ENCODE results near the gene ZNF506.
"Not testable (repeated sequence)": the region's sequence is repeated elsewhere in the genome, so short reads cannot be mapped to it uniquely, and the experiment has no call there.

Gene ZNF506

GRCh38 chr19:19820774-19821320 is 703 bp downstream of the ZNF506 start:
- Mint-ChIP-seq H3K9me3 (peaks cover 62% of the 10 kb centered on the region), H3K4me3 (peak overlapping the region; percentile 99), H3K27me3 (ENCODE audit: low read depth) (no peaks in the 10 kb centered on the region), H3K4me1 (ENCODE audit: low read depth) (peaks cover 8% of the 10 kb centered on the region), H3K27ac (peak overlapping the region; percentile 98), H3K36me3 (ENCODE audit: low read depth) (peaks cover 47% of the 10 kb centered on the region)
- no peak for DNase-seq (ENCODE audit: low spot score)

DNA sequence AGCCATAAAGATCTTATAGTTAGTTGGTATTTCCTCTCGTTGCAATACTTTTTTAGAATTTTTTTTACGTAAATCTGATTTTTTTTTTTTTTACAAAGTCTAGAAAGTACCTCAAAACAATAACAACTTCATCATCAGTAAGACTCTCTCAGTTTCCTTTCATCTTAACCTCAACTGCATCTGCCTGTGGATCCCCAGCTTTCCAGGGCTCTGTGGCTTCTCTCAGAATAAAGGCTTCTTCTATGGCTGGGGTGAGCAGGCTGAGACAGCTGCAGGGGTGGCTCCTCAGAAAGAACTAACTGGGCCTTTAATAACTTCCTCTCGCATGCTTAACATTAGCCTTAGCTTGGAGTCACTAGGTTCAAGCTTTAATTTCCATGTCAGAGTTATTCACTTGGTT is 4.2 kb downstream of the ZNF506 start:
- H3K27me3 Mint-ChIP-seq (ENCODE audit: low read depth): no peaks in the 10 kb centered on the region
- DNase-seq (ENCODE audit: low spot score): peak; percentile 30
- H3K27ac Mint-ChIP-seq: peak overlapping the region; percentile 76
- H3K9me3 Mint-ChIP-seq: peaks cover 60% of the 10 kb centered on the region
- peak overlapping the region; percentile 0 for H3K4me3 Mint-ChIP-seq
- peaks cover 8% of the 10 kb centered on the region for H3K4me1 Mint-ChIP-seq (ENCODE audit: low read depth)
- peaks cover 73% of the 10 kb centered on the region for H3K36me3 Mint-ChIP-seq (ENCODE audit: low read depth)

DNA sequence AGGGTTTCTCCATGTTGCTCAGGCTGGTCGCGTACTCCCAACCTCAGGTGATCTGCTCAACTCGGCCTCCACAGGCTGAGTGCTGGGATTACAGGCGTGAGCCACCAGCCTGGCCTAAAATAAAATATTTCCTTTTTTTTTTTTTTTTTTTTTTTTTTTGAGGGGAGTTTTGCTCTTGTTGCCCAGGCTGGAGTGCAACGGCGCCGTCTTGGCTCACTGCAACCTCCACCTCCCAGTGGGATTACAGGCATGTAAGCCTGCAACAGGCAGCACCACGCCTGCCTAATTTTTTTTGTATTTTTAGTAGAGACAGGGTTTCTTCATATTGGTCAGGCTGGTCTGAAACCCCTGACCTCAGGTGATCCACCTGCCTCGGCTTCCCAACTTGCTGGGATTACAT is 4.9 kb downstream of the ZNF506 start:
- H3K36me3 Mint-ChIP-seq (ENCODE audit: low read depth): peaks cover 80% of the 10 kb centered on the region
- no peak overlapping the region for H3K4me3 Mint-ChIP-seq
- no peak overlapping the region for H3K27ac Mint-ChIP-seq
- no peak for DNase-seq (ENCODE audit: low spot score)
- H3K27me3 Mint-ChIP-seq (ENCODE audit: low read depth): no peaks in the 10 kb centered on the region
- H3K9me3 Mint-ChIP-seq: peaks cover 64% of the 10 kb centered on the region
- peaks cover 7% of the 10 kb centered on the region for H3K4me1 Mint-ChIP-seq (ENCODE audit: low read depth)

GRCh38 chr19:19811999-19812398 is 9.6 kb downstream of the ZNF506 start:
- H3K27me3 Mint-ChIP-seq (ENCODE audit: low read depth); H3K4me3 Mint-ChIP-seq; H3K4me1 Mint-ChIP-seq (ENCODE audit: low read depth); DNase-seq (ENCODE audit: low spot score); H3K27ac Mint-ChIP-seq: not testable (repeated sequence)
- H3K36me3 Mint-ChIP-seq (ENCODE audit: low read depth): peaks cover 71% of the 10 kb centered on the region
- H3K9me3 Mint-ChIP-seq: peaks cover 62% of the 10 kb centered on the region

- Mint-ChIP-seq H3K4me1 (ENCODE audit: low read depth) (peaks cover 2% of the 10 kb centered on the region), H3K9me3 (peaks cover 46% of the 10 kb centered on the region), H3K36me3 (ENCODE audit: low read depth) (peaks cover 76% of the 10 kb centered on the region), H3K27ac (no peak overlapping the region), H3K27me3 (ENCODE audit: low read depth) (no peaks in the 10 kb centered on the region), H3K4me3 (no peak overlapping the region)
- no peak for DNase-seq (ENCODE audit: low spot score)
These were observed 16.1 kb downstream of the ZNF506 start for GRCh38 chr19:19805480-19805879.

DNA sequence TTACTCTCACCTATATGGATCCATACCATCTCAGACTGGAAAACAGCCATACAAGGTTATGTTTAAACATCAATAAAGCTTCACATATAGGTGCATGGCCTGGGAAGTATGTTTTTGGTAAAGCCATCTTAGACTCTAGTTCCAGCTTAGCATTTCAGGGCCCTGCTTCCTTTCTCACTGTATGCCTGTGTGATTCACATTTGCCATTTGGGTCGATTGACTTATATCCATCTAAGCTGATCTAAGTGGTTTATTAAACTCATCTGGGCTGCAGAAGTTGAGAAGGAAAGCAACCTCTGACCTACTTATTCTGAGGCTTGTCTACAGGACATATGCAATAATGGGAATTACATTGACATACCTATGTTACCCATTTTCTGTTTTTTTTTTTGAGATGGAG is 33.5 kb downstream of the ZNF506 start:
- peaks cover 53% of the 10 kb centered on the region for H3K9me3 Mint-ChIP-seq
- peaks cover 77% of the 10 kb centered on the region for H3K36me3 Mint-ChIP-seq (ENCODE audit: low read depth)
- H3K27ac Mint-ChIP-seq: no peak overlapping the region
- DNase-seq (ENCODE audit: low spot score): no peak
- H3K4me1 Mint-ChIP-seq (ENCODE audit: low read depth): no peaks in the 10 kb centered on the region
- no peaks in the 10 kb centered on the region for H3K27me3 Mint-ChIP-seq (ENCODE audit: low read depth)
- no peak overlapping the region for H3K4me3 Mint-ChIP-seq

DNA sequence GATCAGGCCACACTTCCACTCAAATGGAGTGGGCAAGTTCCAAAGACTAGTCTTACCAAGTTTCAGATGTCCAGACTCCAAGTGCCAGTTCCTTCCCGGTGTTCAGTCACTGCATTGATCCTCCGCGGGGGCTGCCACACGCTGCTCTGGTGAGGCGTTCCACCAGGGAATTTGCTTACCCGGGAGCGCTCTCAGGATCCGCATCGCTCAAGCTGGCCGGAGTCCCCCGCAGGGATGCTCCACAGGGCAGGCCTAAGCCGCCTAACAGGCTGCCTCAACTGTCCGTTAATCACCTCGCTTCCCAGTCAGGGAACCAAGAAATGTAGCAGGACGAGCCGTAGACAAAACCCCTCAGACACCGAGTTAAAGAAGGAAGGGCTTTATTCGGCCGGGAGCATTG is 36.1 kb downstream of the ZNF506 start:
- H3K27me3 Mint-ChIP-seq (ENCODE audit: low read depth); H3K27ac Mint-ChIP-seq; DNase-seq (ENCODE audit: low spot score); H3K4me1 Mint-ChIP-seq (ENCODE audit: low read depth); H3K4me3 Mint-ChIP-seq: not testable (repeated sequence)
- Mint-ChIP-seq H3K9me3 (peaks cover 66% of the 10 kb centered on the region), H3K36me3 (ENCODE audit: low read depth) (peaks cover 81% of the 10 kb centered on the region)

- peaks cover 78% of the 10 kb centered on the region for H3K9me3 Mint-ChIP-seq
- H3K27me3 Mint-ChIP-seq (ENCODE audit: low read depth): no peaks in the 10 kb centered on the region
- peaks cover 8% of the 10 kb centered on the region for H3K4me1 Mint-ChIP-seq (ENCODE audit: low read depth)
- H3K27ac Mint-ChIP-seq: no peak overlapping the region
- DNase-seq (ENCODE audit: low spot score): no peak
- H3K4me3 Mint-ChIP-seq: no peak overlapping the region
- H3K36me3 Mint-ChIP-seq (ENCODE audit: low read depth): peaks cover 84% of the 10 kb centered on the region
These were observed 38.8 kb downstream of the ZNF506 start for GRCh38 chr19:19782783-19783182.

GRCh38 chr19:19781791-19782190 is 39.8 kb downstream of the ZNF506 start:
- H3K36me3 Mint-ChIP-seq (ENCODE audit: low read depth): peaks cover 81% of the 10 kb centered on the region
- DNase-seq (ENCODE audit: low spot score); H3K27me3 Mint-ChIP-seq (ENCODE audit: low read depth); H3K4me3 Mint-ChIP-seq; H3K27ac Mint-ChIP-seq: not testable (repeated sequence)
- H3K9me3 Mint-ChIP-seq: peaks cover 74% of the 10 kb centered on the region
- H3K4me1 Mint-ChIP-seq (ENCODE audit: low read depth): peaks cover 12% of the 10 kb centered on the region

- DNase-seq (ENCODE audit: low spot score): no peak
- Mint-ChIP-seq H3K27me3 (ENCODE audit: low read depth) (no peaks in the 10 kb centered on the region), H3K27ac (no peak overlapping the region), H3K36me3 (ENCODE audit: low read depth) (peaks cover 55% of the 10 kb centered on the region), H3K4me1 (ENCODE audit: low read depth) (peaks cover 16% of the 10 kb centered on the region), H3K9me3 (peaks cover 46% of the 10 kb centered on the region), H3K4me3 (peak overlapping the region; percentile 97)
These were observed 42.9 kb downstream of the ZNF506 start for GRCh38 chr19:19778666-19779065.

GRCh38 chr19:19777692-19778091 is 43.9 kb downstream of the ZNF506 start:
- H3K27ac Mint-ChIP-seq: no peak overlapping the region
- H3K9me3 Mint-ChIP-seq: peaks cover 39% of the 10 kb centered on the region
- peaks cover 51% of the 10 kb centered on the region for H3K36me3 Mint-ChIP-seq (ENCODE audit: low read depth)
- H3K4me1 Mint-ChIP-seq (ENCODE audit: low read depth): peaks cover 16% of the 10 kb centered on the region
- H3K4me3 Mint-ChIP-seq: peak overlapping the region; percentile 97
- no peaks in the 10 kb centered on the region for H3K27me3 Mint-ChIP-seq (ENCODE audit: low read depth)
- DNase-seq (ENCODE audit: low spot score): no peak

DNA sequence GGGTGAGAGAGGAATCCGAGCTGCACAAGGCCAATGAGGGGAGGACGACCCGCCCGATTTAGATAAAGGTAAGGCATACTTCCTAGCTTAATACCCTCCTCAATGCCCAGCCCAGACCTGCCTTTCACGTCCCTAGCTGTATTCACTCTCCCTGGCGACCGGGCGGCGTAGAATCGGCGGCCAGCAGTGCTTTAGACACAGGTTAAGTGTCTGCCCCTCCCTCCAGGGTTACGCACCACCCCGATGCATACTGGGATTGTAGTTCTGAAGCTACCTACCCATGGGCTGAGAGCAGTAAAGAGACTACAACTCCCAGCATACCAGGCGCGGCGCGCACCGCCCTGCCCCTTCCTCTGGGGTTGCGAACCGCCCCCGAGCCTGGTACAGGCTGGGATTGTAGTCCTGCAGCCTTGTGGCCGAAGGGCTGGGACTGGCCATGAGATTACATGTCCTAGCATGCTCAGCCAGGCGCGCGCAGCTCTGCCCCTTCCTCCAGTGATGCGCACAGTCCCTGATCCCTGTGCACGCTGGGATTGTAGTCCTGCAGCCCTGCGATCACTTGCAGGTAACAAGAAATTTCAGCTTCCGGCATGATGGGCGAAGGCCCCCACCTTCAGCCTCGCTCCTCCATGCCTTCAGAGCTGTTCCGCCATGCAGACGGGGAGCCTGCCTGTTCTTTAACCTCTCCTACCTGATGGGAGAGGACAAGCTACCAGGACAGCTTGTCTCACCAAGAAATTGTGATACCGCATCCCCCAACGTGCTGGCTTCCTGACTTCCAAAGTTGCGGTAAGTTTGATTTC is 45.1 kb downstream of the ZNF506 start:
- Mint-ChIP-seq H3K4me1 (ENCODE audit: low read depth) (peaks cover 16% of the 10 kb centered on the region), H3K36me3 (ENCODE audit: low read depth) (peaks cover 39% of the 10 kb centered on the region), H3K9me3 (peaks cover 29% of the 10 kb centered on the region), H3K27ac (peak overlapping the region; percentile 88), H3K4me3 (peak overlapping the region; percentile 97), H3K27me3 (ENCODE audit: low read depth) (no peaks in the 10 kb centered on the region)
- DNase-seq (ENCODE audit: low spot score): peak; percentile 93

DNA sequence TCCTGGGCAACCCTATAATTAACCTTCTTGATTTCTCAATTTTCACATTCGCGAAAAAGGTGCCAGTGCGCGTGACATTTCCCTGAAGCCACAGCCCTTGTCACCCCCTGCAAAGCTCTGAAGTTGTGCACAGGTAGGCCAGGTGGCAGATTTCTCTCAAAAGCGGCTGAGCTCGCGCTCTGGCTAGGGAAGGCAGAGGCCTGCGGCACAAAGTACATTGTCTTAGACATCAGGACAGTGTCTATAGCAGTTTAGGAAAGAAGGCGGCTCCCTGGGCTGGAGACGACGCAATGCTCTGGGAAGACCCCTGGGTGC is 45.7 kb downstream of the ZNF506 start:
- H3K4me1 Mint-ChIP-seq (ENCODE audit: low read depth): peaks cover 16% of the 10 kb centered on the region
- peaks cover 30% of the 10 kb centered on the region for H3K9me3 Mint-ChIP-seq
- H3K36me3 Mint-ChIP-seq (ENCODE audit: low read depth): peaks cover 35% of the 10 kb centered on the region
- H3K4me3 Mint-ChIP-seq: peak overlapping the region; percentile 97
- DNase-seq (ENCODE audit: low spot score): no peak
- H3K27me3 Mint-ChIP-seq (ENCODE audit: low read depth): no peaks in the 10 kb centered on the region
- H3K27ac Mint-ChIP-seq: peak overlapping the region; percentile 88

DNA sequence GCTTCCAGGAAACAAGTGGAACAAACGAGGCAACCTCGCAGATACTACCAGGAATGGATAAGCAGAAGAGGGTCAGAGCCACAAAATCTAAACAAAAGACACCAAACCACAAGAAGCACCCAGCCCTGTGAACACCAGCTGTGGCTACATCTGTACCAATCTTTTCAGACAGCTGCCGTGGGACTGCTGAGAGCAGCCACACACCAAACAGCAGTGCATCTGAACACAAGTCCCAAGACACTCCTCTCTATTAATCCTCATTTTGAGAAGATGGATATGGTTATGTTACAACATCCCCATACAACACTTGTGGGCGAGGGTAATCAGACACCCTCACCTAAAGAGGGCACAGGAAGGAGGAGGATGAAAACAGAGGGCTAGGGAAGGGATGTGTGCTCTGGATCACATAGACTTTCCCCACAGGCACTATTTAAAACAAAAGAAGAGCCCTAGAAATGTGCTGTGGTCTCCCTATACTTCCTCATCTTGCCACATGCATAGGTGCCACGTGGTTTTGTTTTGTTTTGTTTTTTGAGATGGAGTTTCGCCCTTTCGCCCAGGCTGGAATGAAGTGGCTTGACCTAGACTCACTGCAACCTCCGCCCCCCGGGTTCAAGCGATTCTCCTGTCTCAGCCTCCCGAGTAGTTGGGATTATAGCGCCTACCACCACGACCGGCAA is 47.1 kb downstream of the ZNF506 start:
- Mint-ChIP-seq H3K4me3 (no peak overlapping the region), H3K27ac (no peak overlapping the region), H3K36me3 (ENCODE audit: low read depth) (peaks cover 25% of the 10 kb centered on the region), H3K27me3 (ENCODE audit: low read depth) (no peaks in the 10 kb centered on the region), H3K4me1 (ENCODE audit: low read depth) (peaks cover 16% of the 10 kb centered on the region), H3K9me3 (peaks cover 24% of the 10 kb centered on the region)
- DNase-seq (ENCODE audit: low spot score): no peak

Measured in T-helper 2 cell treated with Interferon-gamma antibody and Interleukin-4, amounts not matched to agents 5 μg/mL and 100 μg/mL, for 36 hours (primary cell).